ENCODE results near the gene EIF3A. TPM values are rescaled to one million over a fixed set of nuclear protein-coding genes. Genes with fewer than 3 reads are reported as not detected.
"Not testable (repeated sequence)": the region's sequence is repeated elsewhere in the genome, so short reads cannot be mapped to it uniquely, and the experiment has no call there.

The EIF3A gene
- total RNA-seq, 1 experiment from 2014 or later: 89.5 TPM

DNA sequence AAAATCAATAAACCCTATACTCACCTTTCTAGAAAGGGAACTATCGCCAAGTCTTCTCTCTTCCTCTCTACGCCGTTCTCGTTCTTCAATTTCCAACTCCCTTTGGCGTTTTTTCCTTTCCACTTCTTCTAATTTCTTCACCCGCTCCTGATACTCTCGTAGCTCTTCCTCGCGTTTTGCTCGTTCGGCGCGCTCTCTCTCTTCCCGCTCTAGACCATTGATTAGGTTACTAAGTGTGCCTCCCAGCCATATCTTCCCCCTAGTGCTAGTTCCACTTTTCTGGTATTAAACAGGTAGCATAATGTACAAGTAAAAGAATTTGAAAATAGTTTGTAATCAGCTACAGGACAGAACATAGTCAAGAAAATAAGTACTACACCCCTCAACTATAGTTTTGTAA is 30.8 kb downstream of the EIF3A start:
- Histone ChIP-seq H3K4me1 (replicated peaks) (no peaks in the 10 kb centered on the region), H3K27ac (no peak overlapping the region), H3K4me3 (no peak overlapping the region), H3K9me3 (replicated peaks) (no peaks in the 10 kb centered on the region), H3K36me3 (peaks cover 99% of the 10 kb centered on the region), H3K27me3 (replicated peaks) (no peaks in the 10 kb centered on the region)
- no peak for DNase-seq (ENCODE audit: low read depth in 1 of 2, low spot score in 2 of 2)

- Histone ChIP-seq H3K9me3 (replicated peaks) (no peaks in the 10 kb centered on the region), H3K4me1 (replicated peaks) (no peaks in the 10 kb centered on the region), H3K4me3 (no peak overlapping the region), H3K27me3 (replicated peaks) (no peaks in the 10 kb centered on the region), H3K36me3 (peaks cover 98% of the 10 kb centered on the region), H3K27ac (no peak overlapping the region)
- no peak for DNase-seq (ENCODE audit: low read depth in 1 of 2, low spot score in 2 of 2)
Measured at GRCh38 chr10:119049361-119049760, 31.3 kb downstream of the EIF3A start.

DNA sequence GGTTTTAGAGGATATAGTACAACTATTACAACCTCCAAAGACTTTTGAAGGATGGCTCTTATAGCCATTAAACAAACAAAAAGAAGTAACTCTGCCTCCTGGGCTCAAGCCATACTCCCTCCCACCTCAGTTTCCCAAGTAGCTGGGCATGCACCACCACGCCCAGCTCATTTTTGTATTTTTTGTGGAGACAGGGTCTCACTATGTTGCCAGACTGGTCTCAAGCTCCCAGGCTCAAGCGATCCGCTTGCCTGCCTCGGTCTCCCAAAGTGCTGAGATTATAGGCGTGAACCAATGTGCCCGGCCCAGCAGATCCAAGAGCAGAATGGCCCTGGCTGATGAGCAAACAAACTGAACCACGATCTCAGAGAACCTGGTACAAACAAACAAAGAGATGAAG is 35.1 kb downstream of the EIF3A start:
- peaks cover 98% of the 10 kb centered on the region for H3K36me3 ChIP-seq
- no peak for DNase-seq (ENCODE audit: low read depth in 1 of 2, low spot score in 2 of 2)
- H3K4me3 ChIP-seq: no peak overlapping the region
- no peaks in the 10 kb centered on the region for H3K4me1 ChIP-seq (replicated peaks)
- no peak overlapping the region for H3K27ac ChIP-seq
- no peaks in the 10 kb centered on the region for H3K9me3 ChIP-seq (replicated peaks)
- H3K27me3 ChIP-seq (replicated peaks): no peaks in the 10 kb centered on the region

DNA sequence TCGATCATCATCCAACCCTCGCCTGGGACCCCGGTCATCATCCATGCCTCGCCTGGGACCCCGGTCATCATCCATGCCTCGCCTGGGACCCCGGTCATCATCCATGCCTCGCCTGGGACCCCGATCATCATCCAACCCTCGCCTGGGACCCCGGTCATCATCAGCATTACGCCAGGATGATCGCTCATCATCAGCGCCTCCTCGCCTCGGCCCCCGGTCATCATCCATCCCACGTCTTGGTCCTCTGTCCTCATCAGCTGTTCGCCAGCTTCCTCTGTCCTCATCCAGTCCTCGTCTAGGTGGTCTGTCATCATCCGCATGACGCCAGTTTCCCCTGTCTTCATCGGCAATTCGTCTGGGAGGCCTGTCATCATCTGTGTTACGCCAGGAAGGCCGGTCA is 38.4 kb downstream of the EIF3A start:
- H3K9me3 ChIP-seq (replicated peaks): no peaks in the 10 kb centered on the region; the same call in 1 of the 2 replicates
- H3K27ac ChIP-seq: no peak overlapping the region
- H3K4me3 ChIP-seq: no peak overlapping the region
- no peaks in the 10 kb centered on the region for H3K27me3 ChIP-seq (replicated peaks)
- no peaks in the 10 kb centered on the region for H3K4me1 ChIP-seq (replicated peaks)
- DNase-seq (ENCODE audit: low read depth in 1 of 2, low spot score in 2 of 2): no peak
- H3K36me3 ChIP-seq: peaks cover 98% of the 10 kb centered on the region

- Histone ChIP-seq H3K27me3 (replicated peaks) (no peaks in the 10 kb centered on the region), H3K9me3 (replicated peaks) (no peaks in the 10 kb centered on the region; the same call in 1 of the 2 replicates), H3K4me3 (no peak overlapping the region), H3K4me1 (replicated peaks) (no peaks in the 10 kb centered on the region), H3K36me3 (peaks cover 98% of the 10 kb centered on the region), H3K27ac (no peak overlapping the region)
- DNase-seq (ENCODE audit: low read depth in 1 of 2, low spot score in 2 of 2): no peak
Measured at GRCh38 chr10:119041326-119041725, 39.3 kb downstream of the EIF3A start.

DNA sequence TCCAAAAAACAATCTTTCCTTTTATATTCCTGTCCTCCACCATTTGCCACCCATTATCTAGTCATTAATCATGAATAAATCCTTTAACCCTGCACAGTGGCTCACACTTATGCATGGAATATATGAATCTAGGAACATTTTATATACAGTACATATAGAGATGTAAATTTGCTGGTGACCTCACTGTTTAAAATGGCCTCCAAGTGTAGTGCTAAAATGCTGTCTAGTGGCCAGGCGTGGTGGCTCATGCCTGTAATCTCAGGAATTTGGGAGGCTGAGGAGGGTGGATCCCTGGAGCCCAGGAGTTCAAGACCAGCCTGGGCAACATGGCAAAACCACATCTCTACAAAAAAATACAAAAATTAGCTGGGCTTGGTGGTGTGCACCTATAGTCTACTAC is 41.5 kb downstream of the EIF3A start:
- Histone ChIP-seq H3K27ac (no peak overlapping the region), H3K36me3 (peaks cover 97% of the 10 kb centered on the region), H3K27me3 (replicated peaks) (no peaks in the 10 kb centered on the region), H3K4me3 (no peak overlapping the region), H3K9me3 (replicated peaks) (no peaks in the 10 kb centered on the region; the same call in 1 of the 2 replicates), H3K4me1 (replicated peaks) (no peaks in the 10 kb centered on the region)
- no peak for DNase-seq (ENCODE audit: low read depth in 1 of 2, low spot score in 2 of 2)

- no peak overlapping the region for H3K4me3 ChIP-seq
Measured at GRCh38 chr10:119031496-119032059, 49.0 kb downstream of the EIF3A start.

DNA sequence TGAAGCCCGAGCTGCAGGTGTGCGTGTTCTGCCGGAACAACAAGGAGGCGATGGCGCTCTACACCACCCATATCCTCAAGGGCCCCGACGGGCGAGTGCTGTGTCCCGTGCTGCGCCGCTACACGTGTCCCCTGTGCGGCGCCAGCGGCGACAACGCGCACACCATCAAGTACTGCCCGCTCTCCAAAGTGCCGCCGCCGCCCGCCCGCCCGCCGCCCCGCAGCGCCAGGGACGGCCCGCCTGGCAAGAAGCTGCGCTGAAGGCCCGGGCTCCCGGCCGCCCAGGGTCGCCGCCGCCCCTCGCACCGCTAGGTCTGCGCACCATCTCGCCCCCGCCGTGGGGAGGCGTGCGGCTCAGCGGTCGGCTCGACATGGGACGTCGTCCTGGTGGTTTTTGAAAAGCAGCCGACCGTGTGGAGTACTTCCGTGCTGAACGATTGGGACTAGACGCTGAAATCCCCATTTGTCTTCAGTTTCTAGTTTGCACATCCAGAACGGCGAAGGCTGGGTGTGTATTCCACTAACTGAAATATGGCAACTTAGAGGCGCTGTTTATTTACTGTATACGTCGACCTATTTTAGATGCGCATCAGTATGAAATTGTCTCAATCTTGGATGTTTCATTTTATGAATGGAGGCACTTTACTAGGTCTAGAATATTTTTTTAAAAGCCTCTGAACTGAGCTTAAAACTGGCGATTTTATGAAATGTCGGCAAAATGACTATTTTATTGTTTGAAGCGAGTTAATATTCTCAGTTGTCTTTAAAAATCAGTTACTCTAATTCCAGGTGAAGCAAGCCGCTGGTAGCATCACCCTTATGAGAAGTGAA is 50.0 kb downstream of the EIF3A start:
- H3K27ac ChIP-seq: no peak overlapping the region
- H3K4me1 ChIP-seq (replicated peaks): peaks cover 36% of the 10 kb centered on the region
- H3K4me3 ChIP-seq: peak overlapping the region; percentile 54
- no peaks in the 10 kb centered on the region for H3K27me3 ChIP-seq (replicated peaks)
- peaks cover 39% of the 10 kb centered on the region for H3K36me3 ChIP-seq
- peak in 1 of 2 experiments; percentile 31 for DNase-seq (ENCODE audit: low read depth in 1 of 2, low spot score in 2 of 2)
- H3K9me3 ChIP-seq (replicated peaks): no peaks in the 10 kb centered on the region

More at GRCh38 chr10:119031496-119032059, 49.0 kb downstream of the EIF3A start:
- no peaks in the 10 kb centered on the region for H3K9me3 ChIP-seq (replicated peaks)
- no peak for DNase-seq (ENCODE audit: low read depth in 1 of 2, low spot score in 2 of 2)
- no peaks in the 10 kb centered on the region for H3K27me3 ChIP-seq (replicated peaks)
- H3K27ac ChIP-seq: no peak overlapping the region
- H3K36me3 ChIP-seq: peaks cover 49% of the 10 kb centered on the region
- H3K4me1 ChIP-seq (replicated peaks): peaks cover 30% of the 10 kb centered on the region

DNA sequence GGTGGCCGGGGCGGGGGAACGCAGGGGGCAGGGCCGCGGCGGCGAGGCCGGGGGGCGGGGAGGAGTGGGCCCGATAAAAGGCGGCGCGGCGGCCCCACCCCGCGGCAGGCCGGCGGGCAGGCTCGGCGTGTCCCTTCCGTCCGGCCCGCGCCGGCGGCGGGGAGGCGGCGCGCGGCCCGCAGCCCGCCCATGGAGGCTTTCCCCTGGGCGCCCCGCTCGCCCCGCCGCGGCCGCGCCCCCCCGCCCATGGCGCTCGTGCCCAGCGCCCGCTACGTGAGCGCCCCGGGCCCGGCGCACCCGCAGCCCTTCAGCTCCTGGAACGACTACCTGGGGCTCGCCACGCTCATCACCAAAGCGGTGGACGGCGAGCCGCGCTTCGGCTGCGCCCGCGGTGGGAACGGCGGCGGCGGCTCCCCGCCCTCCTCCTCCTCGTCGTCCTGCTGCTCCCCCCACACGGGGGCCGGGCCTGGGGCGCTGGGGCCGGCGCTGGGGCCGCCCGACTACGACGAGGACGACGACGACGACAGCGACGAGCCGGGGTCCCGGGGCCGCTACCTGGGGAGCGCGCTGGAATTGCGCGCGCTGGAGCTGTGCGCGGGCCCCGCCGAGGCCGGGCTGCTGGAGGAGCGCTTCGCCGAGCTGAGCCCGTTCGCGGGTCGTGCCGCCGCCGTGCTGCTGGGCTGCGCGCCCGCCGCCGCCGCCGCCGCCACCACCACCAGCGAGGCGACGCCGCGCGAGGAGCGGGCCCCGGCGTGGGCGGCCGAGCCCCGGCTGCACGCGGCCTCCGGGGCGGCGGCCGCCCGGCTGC is 50.8 kb downstream of the EIF3A start, which contains the start of gene NANOS1:
TSS of gene NANOS1 (plus strand) at position 102 of the 808 bp plus-strand sequence. CDS start at position 190, 88 bp downstream.
- peaks cover 34% of the 10 kb centered on the region for H3K36me3 ChIP-seq
- no peaks in the 10 kb centered on the region for H3K27me3 ChIP-seq (replicated peaks)
- H3K9me3 ChIP-seq (replicated peaks): no peaks in the 10 kb centered on the region
- DNase-seq (ENCODE audit: low read depth in 1 of 2, low spot score in 2 of 2): peak in 1 of 2 experiments; percentile 46
- H3K4me1 ChIP-seq (replicated peaks): peaks cover 44% of the 10 kb centered on the region
- peak within 1 kb of the TSS; percentile 54 for H3K4me3 ChIP-seq
- no peak within 1 kb of the TSS for H3K27ac ChIP-seq

GRCh38 chr10:119028900-119029612 is 51.6 kb downstream of the EIF3A start:
- Histone ChIP-seq H3K9me3 (replicated peaks) (no peaks in the 10 kb centered on the region), H3K27ac (no peak overlapping the region), H3K4me3 (peak overlapping the region; percentile 54), H3K27me3 (replicated peaks) (no peaks in the 10 kb centered on the region), H3K36me3 (peaks cover 27% of the 10 kb centered on the region), H3K4me1 (replicated peaks) (peaks cover 51% of the 10 kb centered on the region)
- DNase-seq (ENCODE audit: low read depth in 1 of 2, low spot score in 2 of 2): peak; percentile 89 to 91

- not testable (repeated sequence) for H3K4me3 ChIP-seq; H3K27ac ChIP-seq; H3K9me3 ChIP-seq (replicated peaks); H3K27me3 ChIP-seq (replicated peaks); DNase-seq (ENCODE audit: low read depth in 1 of 2, low spot score in 2 of 2)
- peaks cover 57% of the 10 kb centered on the region for H3K4me1 ChIP-seq (replicated peaks)
- H3K36me3 ChIP-seq: peaks cover 21% of the 10 kb centered on the region
Measured at GRCh38 chr10:119028445-119028899, 52.1 kb downstream of the EIF3A start.

GRCh38 chr10:119026301-119027110 is 54.1 kb downstream of the EIF3A start:
- DNase-seq (ENCODE audit: low read depth in 1 of 2, low spot score in 2 of 2): peak in 1 of 2 experiments; percentile 14
- Histone ChIP-seq H3K27ac (no peak overlapping the region), H3K36me3 (peaks cover 1% of the 10 kb centered on the region), H3K9me3 (replicated peaks) (no peaks in the 10 kb centered on the region), H3K4me3 (no peak overlapping the region), H3K4me1 (replicated peaks) (peaks cover 66% of the 10 kb centered on the region), H3K27me3 (replicated peaks) (no peaks in the 10 kb centered on the region)
